ENCODE data around the gene KLHL14.
"Not testable (repeated sequence)": the region's sequence is repeated elsewhere in the genome, so short reads cannot be mapped to it uniquely, and the experiment has no call there.

KLHL14 gene, protein sequence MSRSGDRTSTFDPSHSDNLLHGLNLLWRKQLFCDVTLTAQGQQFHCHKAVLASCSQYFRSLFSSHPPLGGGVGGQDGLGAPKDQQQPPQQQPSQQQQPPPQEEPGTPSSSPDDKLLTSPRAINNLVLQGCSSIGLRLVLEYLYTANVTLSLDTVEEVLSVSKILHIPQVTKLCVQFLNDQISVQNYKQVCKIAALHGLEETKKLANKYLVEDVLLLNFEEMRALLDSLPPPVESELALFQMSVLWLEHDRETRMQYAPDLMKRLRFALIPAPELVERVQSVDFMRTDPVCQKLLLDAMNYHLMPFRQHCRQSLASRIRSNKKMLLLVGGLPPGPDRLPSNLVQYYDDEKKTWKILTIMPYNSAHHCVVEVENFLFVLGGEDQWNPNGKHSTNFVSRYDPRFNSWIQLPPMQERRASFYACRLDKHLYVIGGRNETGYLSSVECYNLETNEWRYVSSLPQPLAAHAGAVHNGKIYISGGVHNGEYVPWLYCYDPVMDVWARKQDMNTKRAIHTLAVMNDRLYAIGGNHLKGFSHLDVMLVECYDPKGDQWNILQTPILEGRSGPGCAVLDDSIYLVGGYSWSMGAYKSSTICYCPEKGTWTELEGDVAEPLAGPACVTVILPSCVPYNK

DNA sequence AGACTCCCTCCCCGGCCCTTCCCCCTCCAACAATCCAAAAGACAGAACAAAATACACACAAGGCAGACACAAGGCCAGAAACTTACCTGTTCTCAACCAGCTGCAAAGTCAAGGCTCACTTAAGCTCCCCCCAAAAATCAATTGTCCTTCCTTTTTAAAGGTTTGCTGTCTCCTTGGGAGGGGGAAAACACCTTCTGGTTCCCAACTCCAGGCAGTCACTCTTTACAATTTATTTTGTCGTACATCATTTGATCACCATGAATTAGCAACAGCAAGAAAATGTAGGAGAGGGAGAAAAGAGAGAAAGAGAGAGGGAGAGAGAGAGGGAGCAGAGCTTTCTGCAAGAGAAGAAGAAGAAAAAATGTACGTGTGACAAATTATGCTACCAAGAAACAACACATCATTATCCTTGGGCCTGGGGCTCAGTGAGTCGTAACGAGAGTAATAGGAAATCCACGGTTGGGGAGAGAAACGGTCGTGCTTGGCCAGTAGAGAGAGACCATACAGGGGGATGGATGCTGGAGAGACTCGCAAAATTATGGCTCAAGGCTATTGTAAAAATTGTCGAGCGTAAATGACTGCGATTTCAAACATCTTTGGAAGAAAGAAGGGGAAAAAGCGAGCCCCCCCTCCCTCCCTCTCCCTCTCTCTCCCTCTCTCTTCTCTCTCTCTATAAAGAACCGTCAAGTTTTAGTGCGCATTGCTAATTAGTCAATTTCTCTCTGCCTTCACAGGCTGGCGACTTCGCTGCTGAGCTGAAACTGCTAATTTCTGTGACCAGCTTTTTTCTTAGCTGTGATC is at the start of gene KLHL14:
TSS of gene KLHL14 (minus strand) at position 443 of the 801 bp plus-strand sequence. CDS start 2,432 bp downstream, outside the sequence.
- peak; percentile 86 for DNase-seq (ENCODE audit: low spot score)

DNA sequence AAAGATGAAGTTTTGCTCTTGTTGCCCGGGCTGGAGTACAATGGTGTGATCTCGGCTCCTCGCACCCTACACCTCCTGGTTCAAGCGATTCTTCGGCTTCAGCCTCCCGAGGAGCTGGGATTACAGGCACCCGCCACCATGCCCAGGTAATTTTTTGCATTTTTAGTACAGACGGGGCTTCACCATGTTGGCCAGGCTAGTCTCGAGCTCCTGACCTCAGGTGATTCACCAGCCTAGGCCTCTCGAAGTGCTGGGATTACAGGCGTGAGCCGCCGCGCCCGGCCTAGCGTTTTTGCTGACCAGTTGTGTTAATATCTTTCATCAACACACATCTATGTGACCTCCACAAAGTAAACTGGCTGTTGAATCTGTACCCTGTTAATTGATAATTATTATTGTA is 49.4 kb upstream of the KLHL14 start:
- no peak for DNase-seq (ENCODE audit: low spot score)

DNA sequence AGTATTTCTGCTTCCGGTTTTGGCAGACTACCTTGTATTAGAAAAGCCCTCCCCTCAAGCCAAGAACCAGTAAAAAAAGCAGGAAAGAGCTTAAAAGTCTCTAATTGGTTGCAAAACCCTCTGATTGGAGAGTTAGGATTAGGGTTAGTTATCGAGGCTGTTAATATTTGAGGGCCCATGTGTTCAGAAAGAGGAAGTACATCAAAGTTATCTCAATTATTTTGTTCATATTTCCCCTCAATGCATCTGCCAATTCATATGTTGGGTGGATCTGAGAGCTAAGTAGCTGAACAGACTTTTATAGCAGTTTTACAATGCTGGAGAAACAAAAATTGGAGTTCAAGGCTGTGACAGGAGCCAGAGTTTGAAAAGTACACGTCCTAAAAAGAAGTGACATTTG is 43.1 kb upstream of the KLHL14 start:
- DNase-seq (ENCODE audit: low spot score) = no peak

DNA sequence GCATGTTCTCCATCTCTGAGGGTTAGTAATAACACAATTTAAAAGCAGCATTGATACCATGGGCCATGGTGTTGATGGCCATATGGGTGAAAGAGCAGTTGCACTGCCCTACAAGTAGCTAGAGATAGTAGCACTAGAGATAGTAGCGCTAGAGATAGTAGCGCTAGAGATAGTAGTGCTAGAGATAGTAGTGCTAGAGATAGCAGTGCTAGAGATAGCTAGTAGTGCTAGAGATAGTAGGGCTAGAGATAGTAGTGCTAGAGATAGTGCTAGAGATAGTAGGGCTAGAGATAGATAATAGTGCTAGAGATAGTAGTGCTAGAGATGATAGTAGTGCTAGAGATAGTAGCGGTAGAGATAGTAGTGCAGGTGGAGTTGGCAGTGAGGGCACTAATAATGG is 39.5 kb upstream of the KLHL14 start:
- DNase-seq (ENCODE audit: low spot score) = no peak

DNA sequence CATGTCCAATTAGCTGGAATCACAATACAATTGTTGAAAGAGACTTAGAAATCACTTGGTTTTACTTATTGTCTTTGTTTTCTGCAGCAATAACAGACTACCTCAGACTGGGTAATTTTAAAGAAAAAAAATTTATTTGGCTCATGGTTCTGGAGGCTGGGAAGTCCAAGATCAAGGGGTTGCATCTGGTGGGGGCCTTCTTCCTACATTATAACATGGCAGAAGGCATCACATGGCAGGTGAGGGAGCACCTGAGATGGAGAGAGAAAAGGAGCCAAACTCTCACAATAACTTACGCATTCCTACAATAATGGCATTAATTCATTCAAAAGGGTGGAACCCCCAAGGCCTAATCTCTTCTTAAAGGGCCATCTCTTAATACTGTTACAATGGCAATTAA is 37.5 kb upstream of the KLHL14 start:
- no peak for DNase-seq (ENCODE audit: low spot score)

DNA sequence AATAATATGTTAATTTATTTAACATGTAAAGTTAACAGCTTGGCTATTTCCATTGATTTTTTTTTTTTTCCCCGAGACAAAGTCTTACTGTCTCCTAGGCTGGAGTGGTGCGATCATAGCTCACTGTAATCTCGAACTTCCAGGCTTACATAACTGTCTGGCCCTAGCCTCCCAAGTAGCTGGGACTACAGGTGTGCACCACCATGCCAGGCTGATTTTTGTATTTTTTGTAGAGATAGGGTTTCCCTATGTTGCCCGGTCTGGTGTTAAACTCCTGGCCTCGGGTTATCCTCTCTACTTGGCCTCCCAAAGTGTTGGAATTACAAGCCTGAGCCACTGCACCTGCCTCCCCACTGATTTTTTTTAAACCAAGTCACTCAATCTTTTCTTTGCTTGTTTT is 32.5 kb upstream of the KLHL14 start:
- DNase-seq (ENCODE audit: low spot score) = no peak

DNA sequence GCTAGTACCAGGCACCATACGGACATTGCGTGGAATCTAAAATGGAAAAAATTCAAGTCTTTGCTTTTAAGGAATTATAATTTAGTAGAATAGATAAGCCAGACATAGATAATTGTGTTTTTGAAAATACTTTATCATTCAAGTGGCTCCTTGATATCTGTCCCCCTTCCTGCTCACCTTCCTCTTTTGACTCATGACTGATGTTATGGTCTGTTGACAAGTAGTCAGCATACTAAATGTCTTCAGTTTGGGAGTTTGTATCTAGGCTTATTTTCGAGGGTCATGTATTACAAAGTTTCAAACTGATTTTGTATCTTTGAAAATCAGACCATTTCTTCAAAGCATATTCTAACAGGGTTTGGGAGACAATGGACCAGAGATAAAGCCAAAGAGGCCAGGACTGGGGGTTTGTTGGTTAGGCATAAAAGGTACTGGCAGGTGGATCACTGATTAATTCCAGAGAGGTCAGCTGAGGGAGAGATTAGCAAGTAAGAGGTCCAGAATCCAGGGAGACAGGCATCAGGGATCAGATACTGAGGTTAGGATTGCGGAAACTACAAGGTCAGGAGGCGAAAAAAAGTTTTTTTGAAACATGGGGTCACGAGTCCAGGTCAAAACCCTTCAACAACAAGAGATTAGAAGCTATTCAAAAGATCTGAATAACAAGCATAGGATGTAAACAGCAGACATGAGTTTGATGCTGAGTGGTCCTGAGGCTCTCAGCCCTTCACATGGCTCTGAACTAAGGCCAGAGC is 31.5 kb upstream of the KLHL14 start:
- DNase-seq (ENCODE audit: low spot score) = peak; percentile 32

DNA sequence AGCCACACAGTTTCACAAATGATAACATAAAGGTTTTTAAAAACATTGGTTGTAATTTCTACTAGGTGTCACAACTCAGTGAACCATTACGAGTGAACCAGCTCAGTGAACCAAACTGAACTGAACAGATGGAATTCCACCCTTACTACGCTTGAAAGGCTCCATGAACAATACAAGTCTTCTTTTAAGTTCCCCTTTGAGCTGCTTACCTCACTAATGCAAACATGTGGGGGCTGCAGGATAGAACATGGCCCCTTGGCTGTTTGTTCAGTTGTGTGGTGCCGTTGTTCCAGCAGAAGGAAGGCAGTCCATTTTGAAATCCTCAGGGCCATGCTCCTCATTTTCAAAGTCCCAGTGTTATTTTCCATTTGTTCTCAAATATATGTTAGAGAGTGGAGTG is 30.7 kb upstream of the KLHL14 start:
- DNase-seq (ENCODE audit: low spot score) = peak; percentile 92

DNA sequence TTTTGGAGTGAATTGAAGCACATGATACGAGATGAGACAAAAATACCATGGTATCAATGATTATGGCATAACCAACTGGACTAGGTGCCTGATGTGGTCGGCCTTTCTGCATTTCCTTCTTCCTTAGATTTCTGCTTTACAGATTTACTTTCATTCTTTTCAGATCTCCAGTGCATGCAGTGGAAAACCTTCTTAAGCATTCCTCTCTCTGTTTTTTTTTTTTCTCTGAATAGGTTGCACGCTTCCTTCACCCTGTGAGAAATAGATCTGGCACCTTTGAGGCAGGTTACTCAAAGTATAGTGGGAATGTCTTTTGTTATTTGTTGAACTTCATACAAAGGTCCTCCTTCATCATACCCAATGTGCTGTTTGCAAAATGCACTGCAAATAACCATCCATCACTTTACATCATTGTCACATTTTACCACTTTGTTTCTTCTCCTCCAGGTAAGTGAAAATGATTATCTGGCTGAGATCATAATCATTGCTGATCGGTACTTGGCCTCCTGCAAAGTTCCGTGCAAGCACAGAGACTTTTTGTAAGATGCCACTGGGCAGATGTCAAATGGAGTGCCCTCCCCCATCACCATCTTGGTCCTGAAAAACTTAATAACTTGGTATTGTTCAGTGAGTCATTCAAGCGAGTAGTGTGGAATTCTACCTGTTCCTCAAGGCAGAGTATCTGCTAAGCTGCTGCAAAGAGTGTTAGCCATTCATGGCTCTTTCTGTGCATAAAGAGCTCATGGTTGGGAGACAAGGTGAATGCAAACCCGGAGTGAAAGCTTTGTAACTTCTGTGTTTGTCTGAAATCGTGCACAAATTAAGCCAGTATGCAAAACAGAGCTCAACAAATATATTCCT is 30.0 kb upstream of the KLHL14 start:
- DNase-seq (ENCODE audit: low spot score) = peak; percentile 83

DNA sequence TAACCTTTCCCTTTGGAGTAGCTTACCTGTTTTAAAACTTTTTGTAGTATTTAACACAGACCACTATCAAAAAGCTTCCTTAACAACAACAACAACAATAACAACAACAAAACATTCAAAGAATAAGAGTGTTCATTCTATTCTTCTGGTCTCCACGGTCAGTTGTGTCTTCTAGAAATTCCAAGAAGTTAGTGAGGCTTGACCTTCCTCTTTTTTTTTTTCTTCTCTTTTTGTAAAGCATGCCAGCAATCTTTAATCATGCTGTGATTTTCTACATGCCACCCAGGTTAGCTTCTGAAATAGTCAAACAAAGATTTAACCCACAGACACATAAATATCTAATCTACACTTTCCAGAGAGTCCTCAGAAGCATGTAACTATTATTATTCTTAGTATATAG is 28.4 kb upstream of the KLHL14 start:
- DNase-seq (ENCODE audit: low spot score) = peak; percentile 58

DNA sequence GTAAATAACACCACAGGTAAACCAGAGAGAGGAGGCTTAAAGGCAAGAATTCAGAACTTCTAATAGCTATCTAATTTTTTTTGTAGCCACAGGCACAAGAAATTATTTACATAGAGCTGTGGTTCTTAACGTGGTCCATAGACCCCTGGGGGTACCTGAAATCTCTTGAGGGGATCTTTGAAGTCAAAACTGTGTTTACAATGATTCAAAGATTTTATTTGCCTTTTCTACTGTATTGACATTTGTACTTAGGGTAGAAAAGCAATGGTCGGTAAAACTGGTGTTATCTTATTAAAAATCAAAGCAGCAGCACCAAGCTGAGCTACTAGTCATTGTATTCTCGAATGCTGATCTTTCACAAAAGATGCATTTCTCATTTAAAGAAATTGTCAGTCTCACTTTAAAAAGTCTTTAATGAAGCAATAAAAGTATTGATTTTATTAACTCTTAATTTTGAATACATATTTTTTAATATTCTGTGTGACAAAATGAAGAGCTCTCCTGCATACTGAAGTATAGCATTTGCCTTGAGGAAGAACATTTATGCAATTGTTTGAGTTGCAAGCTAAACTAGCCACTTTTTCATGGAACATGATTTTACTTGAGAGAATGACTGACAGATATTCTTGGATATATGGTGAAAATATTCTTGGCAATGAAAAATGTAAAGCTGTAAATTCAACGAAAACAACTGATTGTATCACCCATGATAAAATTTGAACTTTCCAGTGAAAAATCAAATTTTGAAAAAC is 25.6 kb upstream of the KLHL14 start:
- no peak for DNase-seq (ENCODE audit: low spot score)

DNA sequence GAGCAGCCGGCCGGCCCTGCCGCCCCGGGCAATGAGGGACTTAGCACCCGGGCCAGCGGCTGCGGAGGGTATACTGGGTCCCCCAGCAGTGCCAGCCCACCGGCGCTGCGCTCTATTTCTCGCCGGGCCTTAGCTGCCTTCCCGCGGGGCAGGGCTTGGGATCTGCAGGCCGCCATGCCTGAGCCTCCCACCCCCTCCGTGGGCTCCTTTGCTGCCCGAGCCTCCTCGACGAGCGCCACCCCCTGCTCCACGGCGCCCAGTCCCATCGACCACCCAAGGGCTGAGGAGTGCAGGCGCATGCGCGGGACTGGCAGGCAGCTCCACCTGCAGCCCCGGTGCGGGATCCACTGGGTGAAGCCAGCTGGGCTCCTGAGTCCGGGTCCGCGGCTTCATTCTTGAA is 21.8 kb upstream of the KLHL14 start:
- not testable (repeated sequence) for DNase-seq (ENCODE audit: low spot score)

DNA sequence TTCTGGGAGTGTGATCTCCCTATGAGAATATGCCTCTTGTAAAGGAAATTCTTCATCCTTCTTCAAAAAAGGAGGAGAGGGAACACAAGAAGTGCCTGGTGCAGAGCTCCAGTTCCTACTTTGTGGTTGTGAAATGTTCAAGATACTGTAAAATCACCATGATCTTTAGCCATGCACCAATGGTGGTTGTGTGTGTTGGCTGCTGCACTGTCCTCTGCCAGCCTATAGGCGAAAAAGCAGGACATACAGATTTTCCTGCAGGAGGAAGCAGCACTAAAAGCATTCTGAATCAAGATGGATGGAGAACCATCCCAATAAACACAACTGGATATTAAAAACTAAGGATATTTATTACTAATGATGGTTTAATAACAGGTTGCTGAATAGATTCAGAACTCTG is 6.2 kb upstream of the KLHL14 start:
- no peak for DNase-seq (ENCODE audit: low spot score)

DNA sequence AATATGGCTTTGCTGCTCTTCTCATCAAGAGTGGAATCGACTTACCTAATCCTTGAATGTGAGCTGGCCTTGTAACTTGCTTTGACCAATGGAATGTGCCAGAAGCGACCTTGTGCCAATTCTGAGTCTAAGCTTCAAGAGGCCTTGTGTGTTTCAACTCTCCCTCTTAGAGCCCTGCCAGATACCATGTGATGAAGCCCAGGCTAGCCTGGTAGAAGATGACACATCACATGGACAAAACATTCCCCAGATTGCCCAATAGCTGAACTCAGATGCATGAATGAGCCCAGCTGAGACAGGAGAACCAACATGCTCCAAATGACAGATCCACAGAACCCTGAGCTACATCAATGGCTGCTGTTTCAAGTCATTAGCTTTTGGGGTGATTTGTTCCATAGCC is 4.2 kb upstream of the KLHL14 start:
- peak; percentile 77 for DNase-seq (ENCODE audit: low spot score)

DNA sequence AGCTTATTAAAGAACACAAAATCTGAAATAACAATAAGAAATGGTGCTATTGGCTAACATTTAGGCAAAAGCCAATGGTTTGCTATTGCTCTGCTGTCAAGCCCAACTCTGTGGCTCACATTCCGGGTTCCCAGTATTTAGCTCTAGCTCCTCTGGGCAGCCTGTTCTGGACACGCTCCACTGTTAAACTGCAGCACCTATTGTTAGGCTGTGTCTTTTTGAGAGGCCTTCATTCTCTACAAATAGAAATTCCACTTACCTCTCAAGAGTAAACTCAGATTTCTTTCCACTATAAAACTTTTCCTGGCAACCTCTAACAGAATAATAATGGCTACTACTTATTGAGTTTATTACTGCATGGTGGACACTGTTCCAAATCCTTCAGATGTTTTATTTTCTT is 3.7 kb upstream of the KLHL14 start:
- no peak for DNase-seq (ENCODE audit: low spot score)

DNA sequence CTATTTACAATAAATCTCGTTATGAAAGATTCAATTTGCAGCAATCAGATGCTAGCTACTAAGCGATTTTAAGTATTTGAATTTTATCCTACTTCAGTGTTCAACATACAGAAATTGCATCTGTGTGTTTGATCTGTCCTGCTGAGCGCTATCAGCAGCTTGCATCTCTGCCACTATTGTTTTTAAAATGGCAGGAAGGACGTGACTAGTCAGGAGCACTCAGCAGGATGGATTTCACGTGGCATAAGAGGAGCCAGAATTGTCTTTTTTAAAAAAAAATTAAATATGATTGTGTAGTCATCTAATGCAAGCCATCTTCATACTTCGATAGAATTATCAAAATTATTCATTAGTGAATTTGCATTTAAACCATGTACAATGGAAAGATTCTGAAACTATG is 2.8 kb upstream of the KLHL14 start:
- DNase-seq (ENCODE audit: low spot score) = no peak

DNA sequence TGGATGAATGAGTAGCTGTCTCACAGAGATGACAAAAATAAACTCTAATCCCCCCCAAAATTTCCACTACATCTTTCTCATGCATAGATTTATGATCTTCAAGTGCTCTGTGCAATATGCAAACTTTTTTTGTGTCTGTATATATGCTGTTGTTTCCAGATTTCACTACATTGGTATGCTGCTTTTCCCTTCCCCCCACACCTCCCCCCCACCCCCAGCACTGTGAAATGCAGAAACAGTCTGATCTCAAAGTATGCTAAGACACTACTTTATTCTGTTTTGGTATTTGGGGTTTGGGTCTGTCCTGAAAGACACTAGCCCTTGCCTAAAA is 524 bp upstream of the KLHL14 start:
- no peak for DNase-seq (ENCODE audit: low spot score)

DNA sequence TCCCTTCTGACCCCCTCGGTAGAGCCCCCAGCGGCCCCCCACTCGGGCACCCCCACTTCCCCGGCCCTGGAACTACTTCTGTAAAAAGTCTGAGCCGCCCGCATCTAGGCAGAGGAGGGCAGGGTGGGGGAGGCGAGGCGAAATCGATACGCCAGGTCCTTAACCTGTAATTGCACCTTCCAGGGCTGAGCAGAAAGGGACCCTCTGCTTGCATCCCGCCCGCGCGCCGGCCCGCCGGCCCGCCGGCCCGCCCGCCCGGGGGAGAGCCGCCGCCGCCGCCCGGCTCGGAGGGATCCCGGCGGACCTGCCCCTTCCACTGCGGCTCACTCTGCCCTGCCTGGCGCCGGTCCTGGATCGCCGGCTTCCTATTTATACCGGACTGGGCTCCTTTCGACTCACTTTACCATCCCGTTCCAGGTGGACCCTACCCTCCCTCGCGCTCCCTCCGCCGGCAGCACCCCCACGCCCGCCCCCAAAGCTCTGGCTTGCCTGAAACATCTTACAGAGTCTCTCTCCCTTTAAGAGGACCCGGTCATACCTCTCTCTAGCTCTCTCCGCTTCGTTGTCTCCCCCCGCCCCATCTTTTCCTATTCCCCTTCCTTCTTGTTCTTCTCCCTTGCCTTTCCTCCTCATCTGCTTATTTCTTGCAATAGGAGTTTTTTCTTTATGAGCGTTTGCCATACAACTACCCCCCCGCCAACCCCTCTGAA is 797 bp downstream of the KLHL14 start:
- no peak for DNase-seq (ENCODE audit: low spot score)

DNA sequence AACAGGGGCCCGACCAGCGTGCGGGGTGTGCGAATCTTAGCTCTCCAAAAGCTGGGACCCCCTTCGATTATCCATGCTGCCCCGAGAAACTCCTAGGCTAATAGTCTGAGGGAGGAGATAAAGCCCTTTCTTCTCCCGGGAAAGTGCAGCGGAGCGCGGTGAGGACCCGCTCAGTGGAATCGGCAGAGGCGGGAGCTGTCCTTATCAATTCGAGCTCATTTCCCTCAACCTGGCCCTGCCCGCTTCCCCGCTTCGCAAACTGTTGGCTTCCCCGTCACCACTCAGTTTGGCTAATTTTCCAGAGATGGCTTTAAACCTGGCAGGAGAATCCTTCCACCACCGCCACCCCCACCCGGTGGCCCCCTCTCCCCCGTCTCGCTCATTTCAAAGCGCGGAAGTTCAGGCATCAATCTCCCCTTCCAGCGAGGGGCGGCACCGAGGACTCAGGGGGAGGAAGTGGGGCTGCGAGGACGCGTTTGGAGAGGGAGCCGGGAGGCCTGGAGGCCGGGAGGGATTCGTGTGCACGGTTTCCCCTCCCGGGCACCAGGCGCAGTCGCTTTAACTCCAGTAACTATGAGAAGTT is 1.6 kb downstream of the KLHL14 start:
- no peak for DNase-seq (ENCODE audit: low spot score)
